Mesothelial cell of epicardium (in vitro differentiated cells): ENCODE results near the gene ZNF79. TPM values are rescaled to one million over a fixed set of nuclear protein-coding genes. Genes with fewer than 3 reads are reported as not detected.

Source experiments
- DNase-seq, 2 experiments: peaks; one replicate each; pipeline ENCODE4 v3.0.0; 2021; ENCODE audit warnings: low spot score in 2 of 2; ENCODE audit not compliant: unreplicated experiment in 2 of 2
- H3K27ac Mint-ChIP-seq: 2 replicates; pipeline ENCODE4 v1.8.0; 2021; ENCODE audit warnings: mixed read lengths
- H3K27me3 Mint-ChIP-seq: 2 replicates; pipeline ENCODE4 v1.8.0; 2021; ENCODE audit warnings: low read depth, mixed read lengths
- H3K36me3 Mint-ChIP-seq: 2 replicates; pipeline ENCODE4 v1.8.0; 2021; ENCODE audit warnings: mixed read lengths
- H3K4me1 Mint-ChIP-seq: 2 replicates; pipeline ENCODE4 v1.8.0; 2021; ENCODE audit warnings: mixed read lengths
- H3K4me3 Mint-ChIP-seq: 2 replicates; pipeline ENCODE4 v1.8.0; 2021; ENCODE audit warnings: mild to moderate bottlenecking, moderate library complexity, mixed read lengths
- H3K9me3 Mint-ChIP-seq: 2 replicates; pipeline ENCODE4 v1.8.0; 2021; ENCODE audit warnings: mixed read lengths
- CTCF ChIP-seq: fragments of 200-600 bp; sonication (generic); IDR thresholded peaks from one replicate; pipeline ENCODE4 v1.5.0; 2021; ENCODE audit warnings: antibody characterized with exemption; ENCODE audit not compliant: unreplicated experiment
- total RNA-seq: library from RNA; stranded (reverse); gene quantifications from 3 replicates; pipeline ENCODE4 v1.2.1, GENCODE V29; 2021

The ZNF79 gene
- total RNA-seq: 11.0 to 12.1 TPM (median 11.6 TPM) in 3 replicates

DNA sequence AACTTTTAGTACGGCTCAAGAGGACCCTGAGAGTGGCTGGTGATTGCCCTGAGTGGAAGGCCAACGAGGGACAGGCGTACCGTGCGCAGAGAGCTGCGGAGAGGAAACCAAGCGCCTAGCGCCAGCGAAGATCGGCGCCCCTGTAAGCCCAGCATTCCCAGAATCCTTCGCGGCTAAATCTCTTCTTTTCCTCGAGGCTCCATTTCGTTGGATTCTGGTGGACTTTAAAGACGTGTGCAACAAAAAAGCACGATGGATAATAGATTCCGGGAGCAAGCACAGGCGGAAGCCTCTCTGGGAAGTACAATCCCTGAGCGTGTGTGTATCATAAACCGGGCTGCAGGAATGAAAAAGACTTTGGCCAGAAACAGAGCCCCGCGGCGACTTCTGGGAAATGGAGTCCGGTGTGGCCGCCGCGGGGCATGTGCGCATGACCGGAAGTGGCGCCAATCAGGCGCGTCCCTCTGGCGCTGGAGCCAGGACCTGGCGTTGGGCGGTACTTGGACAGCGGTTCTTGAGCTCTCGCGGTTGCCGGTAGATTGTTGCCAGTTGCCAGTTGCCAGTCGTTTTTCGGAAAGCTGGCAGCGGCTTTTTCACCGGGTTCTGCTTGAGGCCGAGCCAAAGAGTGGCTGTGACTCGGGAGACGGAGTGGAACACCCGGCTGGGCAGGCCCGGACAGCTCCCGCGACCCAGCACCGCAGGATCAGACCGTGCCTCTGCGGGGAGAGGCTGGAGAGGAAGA is at the start of gene ZNF79:
TSS of gene ZNF79 (plus strand) at position 449 of the 742 bp plus-strand sequence. CDS start 406 bp downstream, outside the sequence.
- Mint-ChIP-seq H3K27ac (peak within 1 kb of the TSS; percentile 100), H3K4me3 (peak within 1 kb of the TSS; percentile 98), H3K36me3 (peaks cover 5% of the 10 kb centered on the region), H3K9me3 (no peaks in the 10 kb centered on the region), H3K27me3 (no peaks in the 10 kb centered on the region), H3K4me1 (peaks cover 37% of the 10 kb centered on the region)
- TF ChIP-seq CTCF: no peak
- peak; percentile 89 to 96 for DNase-seq

DNA sequence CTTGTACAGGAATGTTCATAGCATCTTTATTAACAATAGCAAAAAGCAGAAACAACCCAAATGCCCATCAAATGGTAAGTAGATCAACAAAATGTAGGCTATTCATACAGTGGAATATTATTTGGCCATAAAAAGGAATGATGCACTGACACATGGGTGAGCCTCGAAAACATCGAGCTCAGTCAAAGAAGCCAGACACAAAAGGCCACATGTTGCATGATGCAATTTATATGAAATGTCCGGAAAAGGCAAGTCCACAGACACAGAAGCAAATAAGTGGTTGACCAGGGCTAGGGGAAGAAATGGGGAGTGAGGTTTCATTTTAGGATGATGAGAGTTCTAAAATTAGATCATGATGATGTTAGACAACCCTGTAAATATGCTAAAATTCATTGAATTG is 43.7 kb upstream of the ZNF79 start:
- Mint-ChIP-seq H3K4me3 (no peak overlapping the region), H3K9me3 (peaks cover 12% of the 10 kb centered on the region), H3K4me1 (peaks cover 14% of the 10 kb centered on the region), H3K27ac (no peak overlapping the region), H3K27me3 (no peaks in the 10 kb centered on the region), H3K36me3 (peaks cover 9% of the 10 kb centered on the region)
- DNase-seq: peak in 1 of 2 experiments; percentile 0
- TF ChIP-seq CTCF: no peak

DNA sequence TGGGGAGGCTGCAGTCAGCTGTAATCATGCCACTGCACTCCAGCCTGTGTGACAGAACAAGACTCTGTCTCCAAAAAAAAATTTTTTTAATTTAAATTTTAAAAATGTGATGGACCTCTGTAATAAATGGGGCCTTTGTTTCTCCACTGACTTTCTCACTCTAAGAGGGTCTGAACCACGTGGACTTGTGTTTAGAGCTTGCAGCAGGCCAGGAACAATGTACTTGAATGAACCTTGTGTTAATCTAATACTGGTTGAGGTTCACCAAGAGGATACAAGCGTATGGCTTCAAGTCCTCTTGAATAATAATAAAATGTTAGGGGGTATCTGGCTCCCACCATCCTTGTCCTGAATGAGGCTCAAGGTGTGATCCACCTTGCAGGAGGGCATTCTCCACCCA is 41.6 kb upstream of the ZNF79 start:
- DNase-seq: peak in 1 of 2 experiments; percentile 0
- H3K36me3 Mint-ChIP-seq: peaks cover 9% of the 10 kb centered on the region
- H3K4me1 Mint-ChIP-seq: peaks cover 24% of the 10 kb centered on the region
- H3K27me3 Mint-ChIP-seq: peaks cover 2% of the 10 kb centered on the region
- H3K27ac Mint-ChIP-seq: no peak overlapping the region
- H3K4me3 Mint-ChIP-seq: no peak overlapping the region
- no peak for TF ChIP-seq CTCF
- H3K9me3 Mint-ChIP-seq: peaks cover 12% of the 10 kb centered on the region

DNA sequence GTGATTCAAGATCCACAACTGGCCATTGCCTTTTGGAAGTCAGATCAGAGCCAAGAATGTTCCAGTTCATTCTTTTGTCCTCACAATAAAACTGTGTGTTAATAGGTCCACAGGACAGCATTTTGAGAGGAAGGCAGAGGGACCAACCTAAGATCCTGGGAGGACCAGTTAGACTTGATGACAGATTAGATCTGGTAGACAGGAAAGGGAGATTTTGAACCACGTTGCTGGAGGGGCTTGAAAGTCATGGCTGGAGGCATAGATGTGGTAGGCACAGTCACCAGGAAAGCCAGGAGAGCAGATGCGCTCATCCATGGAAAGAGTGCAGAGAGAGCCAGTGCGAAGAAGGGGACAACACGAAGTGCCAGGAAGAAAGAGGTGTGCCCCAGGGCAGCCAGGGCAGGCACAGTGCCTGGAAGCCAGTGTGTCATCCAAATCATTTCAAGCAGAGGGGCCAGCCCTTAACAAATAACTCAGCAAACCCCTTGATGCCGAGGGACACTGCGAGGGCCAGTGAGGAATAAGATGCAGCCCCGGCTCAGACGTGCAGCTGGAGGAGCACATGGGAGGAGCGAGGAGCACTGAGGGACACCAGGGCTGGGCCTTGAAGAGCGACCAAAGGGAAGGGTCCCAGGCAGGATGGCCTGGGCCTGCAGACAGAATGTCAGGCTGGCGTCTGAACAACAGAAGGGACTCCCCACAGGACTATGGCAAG is 40.0 kb upstream of the ZNF79 start:
- DNase-seq: peak in 1 of 2 experiments; percentile 27
- no peak overlapping the region for H3K27ac Mint-ChIP-seq
- H3K9me3 Mint-ChIP-seq: peaks cover 10% of the 10 kb centered on the region
- H3K36me3 Mint-ChIP-seq: peaks cover 8% of the 10 kb centered on the region
- TF ChIP-seq CTCF: no peak
- peaks cover 39% of the 10 kb centered on the region for H3K4me1 Mint-ChIP-seq
- peaks cover 2% of the 10 kb centered on the region for H3K27me3 Mint-ChIP-seq
- no peak overlapping the region for H3K4me3 Mint-ChIP-seq

- no peak overlapping the region for H3K27ac Mint-ChIP-seq
- peaks cover 4% of the 10 kb centered on the region for H3K36me3 Mint-ChIP-seq
- peak in 1 of 2 experiments; percentile 21 for DNase-seq
- peaks cover 45% of the 10 kb centered on the region for H3K4me1 Mint-ChIP-seq
- H3K9me3 Mint-ChIP-seq: peaks cover 6% of the 10 kb centered on the region
- H3K27me3 Mint-ChIP-seq: peaks cover 2% of the 10 kb centered on the region
- no peak for TF ChIP-seq CTCF
- no peak overlapping the region for H3K4me3 Mint-ChIP-seq
Observed at GRCh38 chr9:127384901-127385300, 39.3 kb upstream of the ZNF79 start.
